ENCODE measurements around the gene MTCH1.

DNA sequence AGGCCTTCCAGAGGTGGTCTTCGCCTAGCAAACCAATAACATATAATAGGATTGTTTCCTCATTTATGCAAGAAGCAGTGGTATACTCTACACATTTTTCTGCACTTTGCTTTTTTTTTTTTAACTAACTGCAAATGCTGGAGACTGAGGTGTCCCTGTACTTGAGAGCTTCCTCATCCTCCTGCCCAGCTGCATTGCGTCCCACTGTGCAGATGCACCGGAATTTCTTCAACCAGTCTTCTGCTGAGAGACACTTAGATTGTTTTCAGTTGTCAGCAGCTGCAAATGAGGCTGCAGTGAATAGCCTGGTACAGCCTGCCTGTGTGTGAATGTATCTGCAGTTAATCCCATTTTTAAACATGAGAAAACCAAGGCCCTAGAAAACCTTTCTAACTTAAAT, 31.0 kb upstream of the MTCH1 start:
- no peak for TF ChIP-seq BRCA1 (IDR thresholded peaks at IDR 0.05; ENCODE audit: low read depth, low read length)
- TF ChIP-seq, protein P1, sequence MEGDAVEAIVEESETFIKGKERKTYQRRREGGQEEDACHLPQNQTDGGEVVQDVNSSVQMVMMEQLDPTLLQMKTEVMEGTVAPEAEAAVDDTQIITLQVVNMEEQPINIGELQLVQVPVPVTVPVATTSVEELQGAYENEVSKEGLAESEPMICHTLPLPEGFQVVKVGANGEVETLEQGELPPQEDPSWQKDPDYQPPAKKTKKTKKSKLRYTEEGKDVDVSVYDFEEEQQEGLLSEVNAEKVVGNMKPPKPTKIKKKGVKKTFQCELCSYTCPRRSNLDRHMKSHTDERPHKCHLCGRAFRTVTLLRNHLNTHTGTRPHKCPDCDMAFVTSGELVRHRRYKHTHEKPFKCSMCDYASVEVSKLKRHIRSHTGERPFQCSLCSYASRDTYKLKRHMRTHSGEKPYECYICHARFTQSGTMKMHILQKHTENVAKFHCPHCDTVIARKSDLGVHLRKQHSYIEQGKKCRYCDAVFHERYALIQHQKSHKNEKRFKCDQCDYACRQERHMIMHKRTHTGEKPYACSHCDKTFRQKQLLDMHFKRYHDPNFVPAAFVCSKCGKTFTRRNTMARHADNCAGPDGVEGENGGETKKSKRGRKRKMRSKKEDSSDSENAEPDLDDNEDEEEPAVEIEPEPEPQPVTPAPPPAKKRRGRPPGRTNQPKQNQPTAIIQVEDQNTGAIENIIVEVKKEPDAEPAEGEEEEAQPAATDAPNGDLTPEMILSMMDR (IDR thresholded peaks at IDR 0.05 in 2 of 3, conservative IDR thresholded peaks at IDR 0.05 in 1 of 3; ENCODE audit: control insufficient read depth in 2 of 3, extremely low read depth in 1 of 3, insufficient read depth in 1 of 3, low read depth in 3 of 3, low read length in 3 of 3): no peak
- TF ChIP-seq, protein P2, sequence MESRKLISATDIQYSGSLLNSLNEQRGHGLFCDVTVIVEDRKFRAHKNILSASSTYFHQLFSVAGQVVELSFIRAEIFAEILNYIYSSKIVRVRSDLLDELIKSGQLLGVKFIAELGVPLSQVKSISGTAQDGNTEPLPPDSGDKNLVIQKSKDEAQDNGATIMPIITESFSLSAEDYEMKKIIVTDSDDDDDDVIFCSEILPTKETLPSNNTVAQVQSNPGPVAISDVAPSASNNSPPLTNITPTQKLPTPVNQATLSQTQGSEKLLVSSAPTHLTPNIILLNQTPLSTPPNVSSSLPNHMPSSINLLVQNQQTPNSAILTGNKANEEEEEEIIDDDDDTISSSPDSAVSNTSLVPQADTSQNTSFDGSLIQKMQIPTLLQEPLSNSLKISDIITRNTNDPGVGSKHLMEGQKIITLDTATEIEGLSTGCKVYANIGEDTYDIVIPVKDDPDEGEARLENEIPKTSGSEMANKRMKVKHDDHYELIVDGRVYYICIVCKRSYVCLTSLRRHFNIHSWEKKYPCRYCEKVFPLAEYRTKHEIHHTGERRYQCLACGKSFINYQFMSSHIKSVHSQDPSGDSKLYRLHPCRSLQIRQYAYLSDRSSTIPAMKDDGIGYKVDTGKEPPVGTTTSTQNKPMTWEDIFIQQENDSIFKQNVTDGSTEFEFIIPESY (IDR thresholded peaks at IDR 0.05): no peak
